Measurements from ENCODE around the gene RHBDD3.

Gene RHBDD3

GRCh38 chr22:29267858-29268510 is at the start of gene RHBDD3, which contains the start of gene EWSR1:
RHBDD3 (minus strand) TSS chr22:29267981; CDS start chr22:29265626, 2,355 bp downstream.
EWSR1 (plus strand) TSS chr22:29268268; CDS start chr22:29268337, 69 bp downstream.
- DNase-seq = peak; percentile 94

DNA sequence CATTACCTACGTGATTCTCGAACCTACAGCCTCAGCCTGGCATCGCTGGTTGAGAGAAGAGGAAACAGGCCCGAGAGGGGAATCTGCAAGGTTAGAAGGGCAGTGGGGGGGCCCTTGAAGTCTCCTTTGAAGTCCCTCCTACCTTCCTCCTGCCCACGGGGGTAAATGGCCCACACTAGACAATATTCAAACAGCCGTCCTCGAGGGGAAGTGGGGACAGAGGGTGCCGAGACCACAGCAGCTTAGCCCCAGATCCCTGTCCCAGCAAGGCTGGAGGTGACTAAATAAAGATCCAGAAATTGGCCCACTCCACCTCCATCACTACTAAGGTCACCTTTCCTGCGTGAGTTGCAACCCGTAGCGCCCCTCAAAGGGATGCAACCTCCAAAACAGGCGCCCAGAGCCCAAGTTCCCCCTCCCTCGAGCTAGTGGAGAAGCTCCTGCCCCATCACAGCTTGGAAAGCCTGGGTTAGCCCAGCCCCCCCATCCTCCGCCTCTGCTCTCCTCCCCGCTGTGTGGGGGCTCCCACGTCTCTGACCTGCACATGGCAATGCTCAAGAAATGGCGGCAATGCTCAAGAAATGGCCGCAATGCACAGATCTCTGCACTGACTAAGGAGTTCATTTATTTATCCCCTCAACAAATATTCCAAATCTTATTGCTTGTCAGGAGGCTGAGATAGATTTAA is 48.5 kb upstream of the RHBDD3 start:
- no peak for DNase-seq

GRCh38 chr22:29315286-29316140 is 47.7 kb upstream of the RHBDD3 start, which contains the start of gene RASL10A:
RASL10A (minus strand) TSS chr22:29315697; CDS start chr22:29315246, 451 bp downstream.
- DNase-seq = no peak

GRCh38 chr22:29314537-29315285 is 46.9 kb upstream of the RHBDD3 start:
- no peak for DNase-seq

GRCh38 chr22:29313576-29314466 is 46.0 kb upstream of the RHBDD3 start:
- no peak for DNase-seq

GRCh38 chr22:29313126-29313575 is 45.4 kb upstream of the RHBDD3 start:
- DNase-seq = no peak

- DNase-seq = no peak
Observed at GRCh38 chr22:29312218-29313125, 44.7 kb upstream of the RHBDD3 start.

DNA sequence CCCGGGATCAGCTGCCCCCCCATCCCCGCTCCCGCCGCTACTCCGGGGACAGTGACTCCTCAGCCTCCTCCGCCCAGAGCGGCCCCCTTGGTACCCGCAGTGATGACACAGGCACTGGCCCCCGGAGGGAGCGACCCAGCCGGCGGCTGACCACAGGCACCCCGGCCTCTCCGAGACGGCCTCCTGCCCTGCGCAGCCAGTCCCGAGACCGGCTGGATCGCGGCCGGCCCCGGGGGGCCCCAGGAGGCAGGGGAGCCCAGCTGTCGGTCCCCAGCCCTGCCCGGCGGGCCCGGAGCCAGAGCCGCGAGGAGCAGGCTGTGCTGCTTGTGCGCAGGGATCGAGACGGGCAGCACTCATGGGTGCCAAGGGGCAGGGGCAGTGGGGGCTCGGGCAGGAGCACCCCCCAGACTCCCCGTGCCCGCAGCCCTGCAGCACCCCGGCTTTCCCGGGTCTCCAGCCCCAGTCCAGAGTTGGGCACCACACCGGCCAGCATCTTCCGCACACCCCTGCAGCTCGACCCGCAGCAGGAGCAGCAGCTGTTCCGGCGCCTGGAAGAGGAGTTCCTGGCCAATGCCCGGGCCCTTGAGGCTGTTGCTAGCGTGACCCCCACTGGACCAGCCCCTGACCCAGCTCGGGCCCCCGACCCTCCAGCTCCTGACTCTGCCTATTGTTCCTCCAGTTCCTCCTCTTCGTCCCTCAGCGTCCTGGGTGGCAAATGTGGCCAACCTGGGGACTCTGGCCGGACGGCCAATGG is 43.9 kb upstream of the RHBDD3 start:
- DNase-seq = no peak

DNA sequence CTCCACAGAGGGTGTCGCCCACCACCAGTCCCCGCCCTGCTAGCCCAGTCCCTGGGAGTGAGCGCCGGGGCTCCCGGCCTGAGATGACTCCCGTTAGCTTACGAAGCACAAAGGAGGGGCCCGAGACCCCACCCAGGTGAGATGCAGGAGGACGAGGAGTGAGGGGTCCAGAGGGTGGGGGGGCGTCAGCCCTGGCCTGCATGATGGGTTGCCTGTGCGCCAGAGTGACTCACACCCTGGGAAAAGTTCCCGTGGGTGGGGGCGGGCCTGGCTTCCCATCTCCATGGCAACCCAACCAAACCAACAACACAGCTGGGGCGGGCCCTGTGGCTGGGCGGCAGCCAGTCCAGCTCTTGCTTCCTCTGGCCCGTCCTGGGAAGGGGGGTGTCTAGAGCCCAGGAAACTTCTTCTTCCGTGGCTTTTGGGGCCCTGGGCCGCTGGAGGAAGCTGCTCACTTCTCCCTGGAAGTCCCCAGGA is 43.1 kb upstream of the RHBDD3 start:
- peak; percentile 51 for DNase-seq

DNA sequence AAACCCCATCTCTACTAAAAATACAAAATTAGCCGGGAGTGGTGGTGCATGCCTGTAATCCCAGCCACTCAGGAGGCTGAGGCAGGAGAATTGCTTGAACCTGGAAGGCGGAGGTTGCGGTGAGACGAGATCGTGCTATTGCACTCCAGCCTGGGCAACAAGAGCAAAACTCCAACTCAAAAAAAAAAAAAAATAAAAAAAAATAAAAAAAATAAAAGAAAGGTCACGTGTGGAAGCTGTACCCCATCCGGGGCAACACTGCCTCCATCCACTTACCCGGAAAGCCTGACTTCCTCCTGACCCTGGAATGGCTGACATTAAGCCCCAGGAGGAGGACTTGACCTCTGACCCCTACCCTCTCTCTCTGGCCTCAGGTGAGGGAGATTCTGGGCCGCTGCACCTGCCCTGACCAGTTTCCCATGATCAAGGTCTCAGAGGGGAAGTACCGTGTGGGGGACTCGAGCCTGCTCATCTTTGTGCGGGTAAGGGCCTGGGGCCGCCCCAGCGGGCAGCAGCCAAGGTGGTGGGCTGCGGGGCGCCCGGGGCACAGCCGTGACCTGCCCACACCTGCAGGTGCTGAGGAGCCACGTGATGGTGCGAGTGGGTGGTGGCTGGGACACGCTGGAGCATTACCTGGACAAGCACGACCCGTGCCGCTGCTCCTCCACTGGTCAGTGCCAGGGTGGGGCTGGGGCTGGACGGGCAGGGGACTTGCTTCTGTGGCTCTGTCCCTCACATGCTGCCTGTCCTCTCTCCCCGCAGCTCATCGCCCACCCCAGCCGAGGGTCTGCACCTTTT is 42.5 kb upstream of the RHBDD3 start:
- DNase-seq = no peak

DNA sequence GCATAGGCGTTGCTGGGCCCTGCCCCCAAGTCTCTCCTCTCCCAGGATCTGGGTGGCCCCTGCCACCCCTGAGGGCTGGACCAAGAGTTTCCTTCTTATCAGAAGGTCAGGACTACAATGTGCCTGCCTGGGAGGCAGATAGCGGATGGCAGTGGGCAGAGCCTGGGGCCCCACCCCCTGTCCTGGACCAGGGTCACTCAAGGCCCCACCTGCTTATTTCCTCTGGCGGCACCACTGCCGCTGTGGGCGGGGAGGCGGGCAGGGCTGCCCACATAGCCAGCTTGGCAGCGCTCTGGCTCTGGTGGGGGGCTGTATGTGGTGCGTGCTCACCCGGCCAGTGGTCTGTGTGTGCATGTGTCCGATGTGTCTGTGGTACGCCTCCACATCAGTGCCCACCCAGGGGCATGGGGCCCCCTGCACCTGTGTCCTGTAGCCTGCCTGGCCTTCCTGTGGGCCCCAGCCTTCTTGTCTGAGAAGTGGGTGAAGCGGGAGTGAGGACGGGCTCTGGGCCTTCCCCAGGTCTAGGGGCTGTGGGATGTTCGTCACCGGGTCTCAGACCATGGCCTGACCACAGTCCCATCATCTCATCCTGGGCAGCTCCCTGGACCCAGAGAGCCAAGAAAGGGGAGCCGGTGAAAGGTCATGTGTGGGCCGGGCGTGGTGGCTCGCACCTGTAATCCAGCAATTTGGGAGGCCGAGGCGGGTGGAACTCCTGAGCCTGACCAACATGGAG is 41.7 kb upstream of the RHBDD3 start:
- DNase-seq = no peak

- no peak for DNase-seq
Observed at GRCh38 chr22:29308791-29309262, 41.0 kb upstream of the RHBDD3 start.

GRCh38 chr22:29308148-29308790 is 40.5 kb upstream of the RHBDD3 start:
- DNase-seq = no peak

GRCh38 chr22:29307596-29308147 is 39.9 kb upstream of the RHBDD3 start:
- DNase-seq = no peak

GRCh38 chr22:29306835-29307595 is 39.2 kb upstream of the RHBDD3 start:
- DNase-seq = peak; percentile 16
